Measurements from ENCODE around the gene CDC26.

DNA sequence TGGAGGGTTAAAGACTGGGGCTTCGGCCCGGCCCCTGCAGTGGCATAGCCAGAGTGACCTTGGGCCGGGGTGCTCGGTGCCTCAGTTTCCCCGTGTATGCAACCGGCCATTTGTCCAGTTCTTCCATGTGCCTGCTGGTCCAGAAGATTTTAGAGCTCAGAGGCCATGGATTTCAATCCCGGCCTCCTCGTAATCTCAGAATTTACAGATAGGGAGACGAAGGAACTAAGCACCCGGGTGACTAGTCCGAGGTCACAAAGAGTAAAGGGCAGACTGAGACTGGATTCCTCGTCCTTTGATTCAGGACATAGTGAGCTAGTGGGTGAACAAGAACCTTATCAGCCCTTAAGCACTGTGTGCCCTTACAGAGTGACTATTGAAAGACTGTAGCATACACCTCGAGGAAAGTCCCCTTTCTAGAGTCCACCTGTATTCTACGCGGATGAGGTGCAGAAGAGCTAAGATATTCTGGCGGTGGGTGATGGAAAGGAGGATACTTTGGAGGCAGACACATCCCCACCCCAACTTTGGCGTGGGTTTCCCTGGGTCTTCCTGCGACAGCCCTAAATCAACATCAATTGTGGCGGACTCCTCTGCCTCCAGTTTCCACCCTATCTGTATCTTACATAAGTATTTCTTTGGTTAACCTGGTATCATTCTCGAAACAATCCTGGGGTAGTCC lies 53.4 kb downstream of the CDC26 start:
- TF ChIP-seq, protein P1, sequence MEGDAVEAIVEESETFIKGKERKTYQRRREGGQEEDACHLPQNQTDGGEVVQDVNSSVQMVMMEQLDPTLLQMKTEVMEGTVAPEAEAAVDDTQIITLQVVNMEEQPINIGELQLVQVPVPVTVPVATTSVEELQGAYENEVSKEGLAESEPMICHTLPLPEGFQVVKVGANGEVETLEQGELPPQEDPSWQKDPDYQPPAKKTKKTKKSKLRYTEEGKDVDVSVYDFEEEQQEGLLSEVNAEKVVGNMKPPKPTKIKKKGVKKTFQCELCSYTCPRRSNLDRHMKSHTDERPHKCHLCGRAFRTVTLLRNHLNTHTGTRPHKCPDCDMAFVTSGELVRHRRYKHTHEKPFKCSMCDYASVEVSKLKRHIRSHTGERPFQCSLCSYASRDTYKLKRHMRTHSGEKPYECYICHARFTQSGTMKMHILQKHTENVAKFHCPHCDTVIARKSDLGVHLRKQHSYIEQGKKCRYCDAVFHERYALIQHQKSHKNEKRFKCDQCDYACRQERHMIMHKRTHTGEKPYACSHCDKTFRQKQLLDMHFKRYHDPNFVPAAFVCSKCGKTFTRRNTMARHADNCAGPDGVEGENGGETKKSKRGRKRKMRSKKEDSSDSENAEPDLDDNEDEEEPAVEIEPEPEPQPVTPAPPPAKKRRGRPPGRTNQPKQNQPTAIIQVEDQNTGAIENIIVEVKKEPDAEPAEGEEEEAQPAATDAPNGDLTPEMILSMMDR (conservative IDR thresholded peaks at IDR 0.05; ENCODE audit: low read length) = no peak
- no peak for TF ChIP-seq EZH2phosphoT487 (IDR thresholded peaks at IDR 0.05; ENCODE audit: borderline replicate concordance, low read depth, low read length)

Data from OCI-LY7 (cell line).